HG03135 (cell line): ENCODE results near the gene MT1F.

ENCODE experiments used
- ATAC-seq: cut with Tn5 transposase; IDR thresholded peaks from one replicate; pipeline ENCODE4 v1.9.1; 2021; ENCODE audit warnings: mild to moderate bottlenecking, moderate library complexity; ENCODE audit not compliant: unreplicated experiment

Gene MT1F

GRCh38 chr16:56691885-56692284 is 34.1 kb downstream of the MT1F start:
- ATAC-seq: no peak

- no peak for ATAC-seq
Observed at GRCh38 chr16:56695246-56695645, 37.5 kb downstream of the MT1F start.

GRCh38 chr16:56697456-56698155 is 39.8 kb downstream of the MT1F start:
- ATAC-seq: no peak

GRCh38 chr16:56700195-56700594 is 42.4 kb downstream of the MT1F start:
- no peak for ATAC-seq

- no peak for ATAC-seq
Observed at GRCh38 chr16:56700631-56701030, 42.9 kb downstream of the MT1F start.

- no peak for ATAC-seq
Observed at GRCh38 chr16:56701534-56701933, 43.8 kb downstream of the MT1F start.

GRCh38 chr16:56702836-56703235 is 45.1 kb downstream of the MT1F start:
- no peak for ATAC-seq
